ENCODE data around the gene L3MBTL2. TPM values are rescaled to one million over a fixed set of nuclear protein-coding genes. Genes with fewer than 3 reads are reported as not detected.

L3MBTL2 gene
- total RNA-seq, 1 experiment from 2014 or later: 24.7 TPM

DNA sequence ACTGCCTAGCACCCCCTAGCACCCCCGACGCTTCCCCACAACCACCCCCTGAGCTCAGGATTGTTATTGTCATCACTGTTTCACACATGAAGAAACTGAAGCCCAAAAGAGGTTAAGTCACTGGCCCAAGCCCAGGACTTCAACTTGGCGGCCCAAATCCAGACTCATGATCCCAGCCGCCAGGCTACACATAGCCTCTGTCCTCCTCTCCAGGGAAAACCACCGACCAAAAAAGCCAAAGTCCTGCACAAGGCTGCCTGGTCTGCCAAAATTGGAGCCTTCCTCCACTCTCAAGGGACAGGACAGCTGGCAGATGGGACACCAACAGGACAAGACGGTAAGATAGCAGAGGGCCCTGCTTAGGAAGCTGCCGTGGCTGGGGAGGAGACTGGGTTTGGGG is 10.8 kb downstream of the L3MBTL2 start:
- no TSS peak for BruUV-seq (replicated peaks)
- DNase-seq (ENCODE audit: low read depth, low spot score) (no peak), ATAC-seq (no peak)
- Histone ChIP-seq H3K4me1 (ENCODE audit: control insufficient read depth in 1 of 2, insufficient read depth in 2 of 2, low read length in 2 of 2) (no peaks in the 10 kb centered on the region), H2AFZ (ENCODE audit: low read depth, low read length, poor library complexity, severe bottlenecking) (no peak overlapping the region), H3K9me2 (ENCODE audit: insufficient read depth) (no peaks in the 10 kb centered on the region), H4K20me1 (ENCODE audit: insufficient read depth) (no peaks in the 10 kb centered on the region), H3K27me3 (ENCODE audit: insufficient read depth, low read length) (no peaks in the 10 kb centered on the region), H3K4me3 (replicated peaks in 1 of 2; ENCODE audit: low read depth in 1 of 2, low read length in 2 of 2) (no peak overlapping the region), H3K79me2 (ENCODE audit: insufficient read depth, low read length) (no peaks in the 10 kb centered on the region), H3K36me3 (ENCODE audit: control insufficient read depth in 1 of 2, insufficient read depth in 2 of 2, low read length in 2 of 2) (peaks cover 5 to 13% of the 10 kb centered on the region in 2 experiments; a peak in 3 of 4 replicates), H3K4me2 (ENCODE audit: low read length) (no peak overlapping the region), H3K9ac (ENCODE audit: low read length) (no peak overlapping the region), H3K9me3 (ENCODE audit: control insufficient read depth in 1 of 2, insufficient read depth in 1 of 2, low read depth in 1 of 2, low read length in 2 of 2) (no peaks in the 10 kb centered on the region), H3K27ac (ENCODE audit: low read depth, low read length) (no peak overlapping the region)
- POLR2A ChIA-PET: no interaction called here
- RAD21 ChIA-PET (ENCODE audit: low non-redundant PET in 1 of 2, low total read pairs in 2 of 2, uncharacterized antibody in 2 of 2, unreplicated experiment in 2 of 2): no interaction called here
- TF ChIP-seq, protein P1, sequence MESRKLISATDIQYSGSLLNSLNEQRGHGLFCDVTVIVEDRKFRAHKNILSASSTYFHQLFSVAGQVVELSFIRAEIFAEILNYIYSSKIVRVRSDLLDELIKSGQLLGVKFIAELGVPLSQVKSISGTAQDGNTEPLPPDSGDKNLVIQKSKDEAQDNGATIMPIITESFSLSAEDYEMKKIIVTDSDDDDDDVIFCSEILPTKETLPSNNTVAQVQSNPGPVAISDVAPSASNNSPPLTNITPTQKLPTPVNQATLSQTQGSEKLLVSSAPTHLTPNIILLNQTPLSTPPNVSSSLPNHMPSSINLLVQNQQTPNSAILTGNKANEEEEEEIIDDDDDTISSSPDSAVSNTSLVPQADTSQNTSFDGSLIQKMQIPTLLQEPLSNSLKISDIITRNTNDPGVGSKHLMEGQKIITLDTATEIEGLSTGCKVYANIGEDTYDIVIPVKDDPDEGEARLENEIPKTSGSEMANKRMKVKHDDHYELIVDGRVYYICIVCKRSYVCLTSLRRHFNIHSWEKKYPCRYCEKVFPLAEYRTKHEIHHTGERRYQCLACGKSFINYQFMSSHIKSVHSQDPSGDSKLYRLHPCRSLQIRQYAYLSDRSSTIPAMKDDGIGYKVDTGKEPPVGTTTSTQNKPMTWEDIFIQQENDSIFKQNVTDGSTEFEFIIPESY (IDR thresholded peaks at IDR 0.05; ENCODE audit: extremely low read depth, insufficient replicate concordance, low read length): no peak
- TF ChIP-seq SIN3A (IDR thresholded peaks at IDR 0.05; ENCODE audit: low read depth) (no peak), ZNF274 (IDR thresholded peaks at IDR 0.05; ENCODE audit: low read depth, low read length) (no peak), FOSL1 (IDR thresholded peaks at IDR 0.05; ENCODE audit: low read depth) (no peak), YY1 (IDR thresholded peaks at IDR 0.05; ENCODE audit: extremely low read depth, insufficient replicate concordance, low read depth, low read length) (no peak), SRF (IDR thresholded peaks at IDR 0.05; ENCODE audit: low read depth) (no peak)
- CTCF ChIA-PET: no interaction called here
- intact Hi-C loops (cut with micrococcal nuclease): no loop called here

DNA sequence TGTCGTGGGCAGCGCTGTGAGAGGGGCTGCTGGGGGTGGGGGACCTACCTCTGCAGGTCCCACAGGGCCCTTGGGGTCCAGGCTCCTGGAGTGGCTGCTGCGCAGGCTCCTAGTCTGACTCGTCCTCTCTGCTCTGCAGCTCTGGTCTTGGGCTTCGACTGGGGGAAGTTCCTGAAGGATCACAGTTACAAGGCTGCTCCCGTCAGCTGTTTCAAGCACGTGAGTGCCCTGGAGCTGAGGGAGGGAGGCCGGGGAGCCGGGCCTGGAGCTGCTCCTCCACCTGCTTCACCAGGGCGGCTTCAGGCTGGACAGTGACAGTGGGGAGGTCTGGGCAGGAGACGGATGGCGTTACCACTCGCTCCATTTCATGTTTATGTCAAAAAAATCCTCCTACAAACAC is 11.9 kb downstream of the L3MBTL2 start:
- no peak overlapping the region for H3K9ac ChIP-seq (ENCODE audit: low read length)
- no peak overlapping the region for H3K4me2 ChIP-seq (ENCODE audit: low read length)
- H3K4me1 ChIP-seq (ENCODE audit: control insufficient read depth in 1 of 2, insufficient read depth in 2 of 2, low read length in 2 of 2): no peaks in the 10 kb centered on the region
- no peaks in the 10 kb centered on the region for H3K27me3 ChIP-seq (ENCODE audit: insufficient read depth, low read length)
- RAD21 ChIA-PET (ENCODE audit: low non-redundant PET in 1 of 2, low total read pairs in 2 of 2, uncharacterized antibody in 2 of 2, unreplicated experiment in 2 of 2): no interaction called here
- no peak overlapping the region for H2AFZ ChIP-seq (ENCODE audit: low read depth, low read length, poor library complexity, severe bottlenecking)
- H3K4me3 ChIP-seq (replicated peaks in 1 of 2; ENCODE audit: low read depth in 1 of 2, low read length in 2 of 2): no peak overlapping the region
- H3K27ac ChIP-seq (ENCODE audit: low read depth, low read length): no peak overlapping the region
- no peaks in the 10 kb centered on the region for H3K9me3 ChIP-seq (ENCODE audit: control insufficient read depth in 1 of 2, insufficient read depth in 1 of 2, low read depth in 1 of 2, low read length in 2 of 2)
- no TSS peak for BruUV-seq (replicated peaks)
- no peak for ATAC-seq
- H3K36me3 ChIP-seq (ENCODE audit: control insufficient read depth in 1 of 2, insufficient read depth in 2 of 2, low read length in 2 of 2): peaks cover 5 to 16% of the 10 kb centered on the region in 2 experiments; a peak in 3 of 4 replicates
- DNase-seq (ENCODE audit: low read depth, low spot score): no peak
- intact Hi-C loops (cut with micrococcal nuclease): no loop called here
- CTCF ChIA-PET: no interaction called here
- no peaks in the 10 kb centered on the region for H4K20me1 ChIP-seq (ENCODE audit: insufficient read depth)
- H3K79me2 ChIP-seq (ENCODE audit: insufficient read depth, low read length): no peaks in the 10 kb centered on the region
- POLR2A ChIA-PET: no interaction called here
- H3K9me2 ChIP-seq (ENCODE audit: insufficient read depth): no peaks in the 10 kb centered on the region
- TF ChIP-seq JUND (IDR thresholded peaks at IDR 0.05) (no peak), EGR1 (IDR thresholded peaks at IDR 0.05; ENCODE audit: low read depth) (no peak), TCF7L2 (IDR thresholded peaks at IDR 0.05; ENCODE audit: borderline replicate concordance, extremely low read depth, insufficient read depth, insufficient read length) (no peak), YY1 (IDR thresholded peaks at IDR 0.05; ENCODE audit: extremely low read depth, insufficient replicate concordance, low read depth, low read length) (no peak), ELF1 (IDR thresholded peaks at IDR 0.05; ENCODE audit: borderline replicate concordance, low read depth) (no peak), FOSL1 (IDR thresholded peaks at IDR 0.05; ENCODE audit: low read depth) (no peak), SRF (IDR thresholded peaks at IDR 0.05; ENCODE audit: low read depth) (no peak), ZNF274 (IDR thresholded peaks at IDR 0.05; ENCODE audit: low read depth, low read length) (no peak), RAD21 (IDR thresholded peaks at IDR 0.05; ENCODE audit: low read depth) (no peak), SP1 (IDR thresholded peaks at IDR 0.05; ENCODE audit: low read depth) (no peak), SIN3A (IDR thresholded peaks at IDR 0.05; ENCODE audit: low read depth) (no peak), EZH2phosphoT487 (IDR thresholded peaks at IDR 0.05; ENCODE audit: borderline replicate concordance) (no peak), CEBPB (IDR thresholded peaks at IDR 0.05; ENCODE audit: low read depth) (no peak)
- TF ChIP-seq, protein P2, sequence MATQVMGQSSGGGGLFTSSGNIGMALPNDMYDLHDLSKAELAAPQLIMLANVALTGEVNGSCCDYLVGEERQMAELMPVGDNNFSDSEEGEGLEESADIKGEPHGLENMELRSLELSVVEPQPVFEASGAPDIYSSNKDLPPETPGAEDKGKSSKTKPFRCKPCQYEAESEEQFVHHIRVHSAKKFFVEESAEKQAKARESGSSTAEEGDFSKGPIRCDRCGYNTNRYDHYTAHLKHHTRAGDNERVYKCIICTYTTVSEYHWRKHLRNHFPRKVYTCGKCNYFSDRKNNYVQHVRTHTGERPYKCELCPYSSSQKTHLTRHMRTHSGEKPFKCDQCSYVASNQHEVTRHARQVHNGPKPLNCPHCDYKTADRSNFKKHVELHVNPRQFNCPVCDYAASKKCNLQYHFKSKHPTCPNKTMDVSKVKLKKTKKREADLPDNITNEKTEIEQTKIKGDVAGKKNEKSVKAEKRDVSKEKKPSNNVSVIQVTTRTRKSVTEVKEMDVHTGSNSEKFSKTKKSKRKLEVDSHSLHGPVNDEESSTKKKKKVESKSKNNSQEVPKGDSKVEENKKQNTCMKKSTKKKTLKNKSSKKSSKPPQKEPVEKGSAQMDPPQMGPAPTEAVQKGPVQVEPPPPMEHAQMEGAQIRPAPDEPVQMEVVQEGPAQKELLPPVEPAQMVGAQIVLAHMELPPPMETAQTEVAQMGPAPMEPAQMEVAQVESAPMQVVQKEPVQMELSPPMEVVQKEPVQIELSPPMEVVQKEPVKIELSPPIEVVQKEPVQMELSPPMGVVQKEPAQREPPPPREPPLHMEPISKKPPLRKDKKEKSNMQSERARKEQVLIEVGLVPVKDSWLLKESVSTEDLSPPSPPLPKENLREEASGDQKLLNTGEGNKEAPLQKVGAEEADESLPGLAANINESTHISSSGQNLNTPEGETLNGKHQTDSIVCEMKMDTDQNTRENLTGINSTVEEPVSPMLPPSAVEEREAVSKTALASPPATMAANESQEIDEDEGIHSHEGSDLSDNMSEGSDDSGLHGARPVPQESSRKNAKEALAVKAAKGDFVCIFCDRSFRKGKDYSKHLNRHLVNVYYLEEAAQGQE (IDR thresholded peaks at IDR 0.05; ENCODE audit: low read depth): no peak

Data from HCT116 (cell line).